Measurements from ENCODE around the gene GAGE12J. TPM values are rescaled to one million over a fixed set of nuclear protein-coding genes. Genes with fewer than 3 reads are reported as not detected.

GAGE12J gene
- total RNA-seq, 1 experiment from 2014 or later, result not detected

- H3K4me1 ChIP-seq (ENCODE audit: control insufficient read depth in 1 of 2, insufficient read depth in 2 of 2, low read length in 2 of 2), result no peaks in the 10 kb centered on the region
- no TSS peak for BruUV-seq (replicated peaks)
- H3K4me2 ChIP-seq (ENCODE audit: low read length), result no peak overlapping the region
- RAD21 ChIA-PET (ENCODE audit: low non-redundant PET in 1 of 2, low total read pairs in 2 of 2, uncharacterized antibody in 2 of 2, unreplicated experiment in 2 of 2), result no interaction called here
- no peak for DNase-seq (ENCODE audit: low read depth, low spot score)
- no peak overlapping the region for H2AFZ ChIP-seq (ENCODE audit: low read depth, low read length, poor library complexity, severe bottlenecking)
- no peak overlapping the region for H3K27ac ChIP-seq (ENCODE audit: low read depth, low read length)
- no peak overlapping the region for H3K9ac ChIP-seq (ENCODE audit: low read length)
- intact Hi-C loops (cut with micrococcal nuclease), result no loop called here
- 0 out of 2 replicates have a peak, but pooled peaks cover 3% of the 10 kb centered on the region for H3K27me3 ChIP-seq (ENCODE audit: insufficient read depth, low read length)
- H3K9me2 ChIP-seq (ENCODE audit: insufficient read depth), result no peaks in the 10 kb centered on the region
- ATAC-seq, result no peak
- H3K36me3 ChIP-seq (ENCODE audit: control insufficient read depth in 1 of 2, insufficient read depth in 2 of 2, low read length in 2 of 2), result no peaks in the 10 kb centered on the region
- H3K79me2 ChIP-seq (ENCODE audit: insufficient read depth, low read length), result no peaks in the 10 kb centered on the region
- no peak for TF ChIP-seq YY1 (IDR thresholded peaks at IDR 0.05; ENCODE audit: extremely low read depth, insufficient replicate concordance, low read depth, low read length)
- CTCF ChIA-PET, result no interaction called here
- POLR2A ChIA-PET, result no interaction called here
- no peak overlapping the region for H3K4me3 ChIP-seq (replicated peaks in 1 of 2; ENCODE audit: low read depth in 1 of 2, low read length in 2 of 2)
- no peaks in the 10 kb centered on the region for H4K20me1 ChIP-seq (ENCODE audit: insufficient read depth)
- H3K9me3 ChIP-seq (ENCODE audit: control insufficient read depth in 1 of 2, insufficient read depth in 1 of 2, low read depth in 1 of 2, low read length in 2 of 2), result no peaks in the 10 kb centered on the region
Observed at GRCh38 chrX:49300703-49301102, 21.1 kb upstream of the GAGE12J start.

- H3K9me2 ChIP-seq (ENCODE audit: insufficient read depth), result no peaks in the 10 kb centered on the region
- ATAC-seq, result no peak
- H3K27ac ChIP-seq (ENCODE audit: low read depth, low read length), result no peak within 1 kb of the TSS
- H2AFZ ChIP-seq (ENCODE audit: low read depth, low read length, poor library complexity, severe bottlenecking), result no peak within 1 kb of the TSS
- H3K4me1 ChIP-seq (ENCODE audit: control insufficient read depth in 1 of 2, insufficient read depth in 2 of 2, low read length in 2 of 2), result no peaks in the 10 kb centered on the region
- no peaks in the 10 kb centered on the region for H3K9me3 ChIP-seq (ENCODE audit: control insufficient read depth in 1 of 2, insufficient read depth in 1 of 2, low read depth in 1 of 2, low read length in 2 of 2)
- POLR2A ChIA-PET, result no interaction called here
- H3K79me2 ChIP-seq (ENCODE audit: insufficient read depth, low read length), result no peaks in the 10 kb centered on the region
- intact Hi-C loops (cut with micrococcal nuclease), result no loop called here
- H3K27me3 ChIP-seq (ENCODE audit: insufficient read depth, low read length), result 0 out of 2 replicates have a peak, but pooled peaks cover 3% of the 10 kb centered on the region
- no peak for TF ChIP-seq CTCF (IDR thresholded peaks at IDR 0.05 in 2 of 3, conservative IDR thresholded peaks at IDR 0.05 in 1 of 3; ENCODE audit: borderline replicate concordance in 1 of 3, insufficient read depth in 1 of 3, low read depth in 2 of 3, low read length in 2 of 3)
- no peak for TF ChIP-seq SRF (IDR thresholded peaks at IDR 0.05; ENCODE audit: low read depth)
- TF ChIP-seq MAX (IDR thresholded peaks at IDR 0.05), result no peak
- TF ChIP-seq EZH2phosphoT487 (IDR thresholded peaks at IDR 0.05; ENCODE audit: borderline replicate concordance), result no peak
- no peak for TF ChIP-seq ELF1 (IDR thresholded peaks at IDR 0.05; ENCODE audit: borderline replicate concordance, low read depth)
- no peak for TF ChIP-seq RAD21 (IDR thresholded peaks at IDR 0.05; ENCODE audit: low read depth)
- TF ChIP-seq YY1 (IDR thresholded peaks at IDR 0.05; ENCODE audit: extremely low read depth, insufficient replicate concordance, low read depth, low read length), result no peak
- TF ChIP-seq POLR2A (IDR thresholded peaks at IDR 0.05; ENCODE audit: borderline replicate concordance, extremely low read depth, insufficient read depth, insufficient read length), result no peak
- TF ChIP-seq POLR2AphosphoS5 (IDR thresholded peaks at IDR 0.05; ENCODE audit: low read depth, low read length), result no peak
- TF ChIP-seq REST (IDR thresholded peaks at IDR 0.05; ENCODE audit: low read depth), result no peak
- no peak within 1 kb of the TSS for H3K4me3 ChIP-seq (replicated peaks in 1 of 2; ENCODE audit: low read depth in 1 of 2, low read length in 2 of 2)
- no peaks in the 10 kb centered on the region for H4K20me1 ChIP-seq (ENCODE audit: insufficient read depth)
- H3K4me2 ChIP-seq (ENCODE audit: low read length), result no peak within 1 kb of the TSS
- no peak within 1 kb of the TSS for H3K9ac ChIP-seq (ENCODE audit: low read length)
- no TSS peak for BruUV-seq (replicated peaks)
- no peak for DNase-seq (ENCODE audit: low read depth, low spot score)
- CTCF ChIA-PET, result no interaction called here
- RAD21 ChIA-PET (ENCODE audit: low non-redundant PET in 1 of 2, low total read pairs in 2 of 2, uncharacterized antibody in 2 of 2, unreplicated experiment in 2 of 2), result no interaction called here
- H3K36me3 ChIP-seq (ENCODE audit: control insufficient read depth in 1 of 2, insufficient read depth in 2 of 2, low read length in 2 of 2), result no peaks in the 10 kb centered on the region
Observed at GRCh38 chrX:49303346-49303745, 18.5 kb upstream of the GAGE12J start, which contains the start of gene GAGE10. Gene GAGE10 (plus strand): TSS chrX:49303646. CDS start chrX:49304860, 1,214 bp downstream.
